Ovary (tissue), 9 donors: ENCODE data around the gene REPS2. TPM values are rescaled to one million over a fixed set of nuclear protein-coding genes. Genes with fewer than 3 reads are reported as not detected.

ENCODE experiments used
- DNase-seq, 5 donors: peaks; one replicate each; pipeline ENCODE4 v3.0.0-alpha.2; 2019 to 2020
- H3K27ac ChIP-seq, 2 donors: fragments of 200-600 bp; one replicate each; pipeline versions ENCODE4 v1.5.1 to v1.8.0; 2019 to 2022
- H3K27me3 ChIP-seq: fragments of 200-600 bp; one replicate; pipeline ENCODE4 v1.8.0; 2022
- H3K36me3 ChIP-seq: fragments of 200-600 bp; sonication (generic); one replicate; pipeline ENCODE4 v1.5.1; 2019
- H3K4me1 ChIP-seq: one replicate; pipeline ENCODE4 v1.8.1; 2013; ENCODE audit warnings: mild to moderate bottlenecking, moderate library complexity; ENCODE audit not compliant: insufficient read depth
- H3K4me3 ChIP-seq: fragments of 200-600 bp; sonication (generic); one replicate; pipeline ENCODE4 v1.5.1; 2017
- H3K9me3 ChIP-seq, 2 donors: fragments of 200-600 bp in 1 of 2; sonication (generic) in 1 of 2; one replicate each; pipeline versions ENCODE4 v1.5.1 to v1.8.1; 2013 to 2019; ENCODE audit warnings: mild to moderate bottlenecking in 1 of 2, moderate library complexity in 1 of 2
- CTCF ChIP-seq, 3 donors: fragments of 450-650 bp in 2 of 3; fragments of 200-600 bp in 1 of 3; IDR thresholded peaks; one replicate each; pipeline versions ENCODE4 v1.5.1 to v1.8.0; 2016 to 2022; ENCODE audit warnings: antibody characterized with exemption in 3 of 3, mild to moderate bottlenecking in 1 of 3
- EP300 ChIP-seq: sonication (generic); formaldehyde crosslinking; IDR thresholded peaks from one replicate; pipeline ENCODE4 v1.6.1; 2017; ENCODE audit warnings: antibody characterized with exemption
- POLR2A ChIP-seq: fragments of 450-650 bp; IDR thresholded peaks from one replicate; pipeline ENCODE4 v1.6.1; 2017; ENCODE audit warnings: antibody characterized with exemption, mild to moderate bottlenecking, moderate library complexity
- WGBS, 3 donors: extraction: QIAGEN DNeasy Blood & Tissue Kit in 1 of 3; methylation state at CpG; one replicate each; pipeline versions ENCODE4 v1.1.5 to v1.1.7; 2013 to 2017; 5-methylcytosine and 5-hydroxymethylcytosine counted together
- intact Hi-C, 4 donors: fragments of 100-400 bp; cut with DNase I; formaldehyde crosslinking; loops; one replicate each; pipeline versions ENCODE4 v1.11.0 to v1.15.1; 2022 to 2023
- polyA plus RNA-seq, 2 donors: library from polyadenylated mRNA; stranded (reverse); fragments of 200-250 nt in 1 of 2; fragments of 350-450 nt in 1 of 2; fragmentation: Illumina TruSeq in 1 of 2; extraction: RNeasy Lipid Tissue Mini Kit (QIAGEN cat#74804) in 1 of 2; gene quantifications; one replicate each; pipeline ENCODE4 v1.2.3, GENCODE V29; 2013 to 2014
- total RNA-seq, 7 donors: library from RNA; depleted of rRNA in 2 of 7; stranded (reverse); fragments of >200 nt in 2 of 7; fragmentation: NEBNext Ultra II Directional in 3 of 7; extraction: Animal tissue kit (Norgen Biotek cat#: 25700) in 3 of 7; gene quantifications; one replicate each; pipeline versions ENCODE4 v1.1.0 to v1.2.4, GENCODE V29; 2016 to 2023
- donor health status: DM: no; HTN: no; CAD: no; lungs with moderate emphysema.
- donor health status: DM: no; HTN: no; CAD: no.
- donor health status: Bipolar disorder and iron deficiency.
- donor health status: DM: yes; HTN: yes; CAD: no.
- donor health status: DM: no; HTN: no; CAD: no.
- donor health status: DM: yes; HTN: yes; CAD: no.

REPS2 gene
- total and polyA plus RNA-seq, 9 donors: 2.1 to 25.8 (median 15.2) TPM

- no peak overlapping the region for H3K27ac ChIP-seq
- H3K4me1 ChIP-seq: no peaks in the 10 kb centered on the region
- 40 to 55% (median 49%) methylated on average over 5 of the region's 5 CpGs for WGBS, 3 donors
- no peaks in the 10 kb centered on the region for H3K27me3 ChIP-seq
- intact Hi-C loops: no loop called here
- TF ChIP-seq EP300 (no peak), CTCF (IDR thresholded peaks at IDR 0.05) (no peak), POLR2A (no peak)
- no peak for DNase-seq
- no peaks in the 10 kb centered on the region for H3K36me3 ChIP-seq
- H3K4me3 ChIP-seq: no peak overlapping the region
- no peaks in the 10 kb centered on the region for H3K9me3 ChIP-seq
These were observed 107.0 kb downstream of the REPS2 start for GRCh38 chrX:17053502-17053901.

- DNase-seq: no peak
- Histone ChIP-seq H3K4me1 (no peaks in the 10 kb centered on the region), H3K36me3 (no peaks in the 10 kb centered on the region), H3K4me3 (no peak overlapping the region), H3K9me3 (no peaks in the 10 kb centered on the region), H3K27ac (no peak overlapping the region), H3K27me3 (no peaks in the 10 kb centered on the region)
- TF ChIP-seq CTCF (IDR thresholded peaks at IDR 0.05): no peak
- 59 to 72% (median 66%) methylated on average over 2 of the region's 2 CpGs for WGBS, 3 donors
- intact Hi-C loops: no loop called here
These were observed 110.6 kb downstream of the REPS2 start for GRCh38 chrX:17056868-17057608.

- Histone ChIP-seq H3K4me3 (no peak overlapping the region), H3K4me1 (no peaks in the 10 kb centered on the region), H3K27ac (no peak overlapping the region), H3K9me3 (no peaks in the 10 kb centered on the region), H3K27me3 (no peaks in the 10 kb centered on the region), H3K36me3 (no peaks in the 10 kb centered on the region)
- TF ChIP-seq CTCF (IDR thresholded peaks at IDR 0.05) (no peak), POLR2A (no peak), EP300 (no peak)
- no peak for DNase-seq
- intact Hi-C loops: no loop called here
These were observed 115.6 kb downstream of the REPS2 start for GRCh38 chrX:17062065-17062464.

- H3K4me3 ChIP-seq: no peak overlapping the region
- TF ChIP-seq EP300 (no peak), CTCF (IDR thresholded peaks at IDR 0.05) (no peak), POLR2A (no peak)
- no peaks in the 10 kb centered on the region for H3K36me3 ChIP-seq
- no peaks in the 10 kb centered on the region for H3K9me3 ChIP-seq
- H3K4me1 ChIP-seq: no peaks in the 10 kb centered on the region
- H3K27me3 ChIP-seq: no peaks in the 10 kb centered on the region
- intact Hi-C loops: no loop called here
- DNase-seq: no peak
- no peak overlapping the region for H3K27ac ChIP-seq
- 83 to 88% (median 85%) methylated on average over 5 of the region's 5 CpGs for WGBS, 3 donors
These were observed 118.6 kb downstream of the REPS2 start for GRCh38 chrX:17065100-17065499.
